ENCODE data around the gene CBARP. TPM values are rescaled to one million over a fixed set of nuclear protein-coding genes. Genes with fewer than 3 reads are reported as not detected.

Gene CBARP
- polyA plus RNA-seq, 2 donors = 0.95 to 1.3 TPM

- Histone ChIP-seq H3K4me1 (ENCODE audit: control insufficient read depth in 2 of 2, insufficient read depth in 2 of 2, low read length in 1 of 2) (peaks cover 12 to 44% of the 10 kb centered on the region in 2 donors), H3K4me3 (ENCODE audit: low read depth in 1 of 2, low read length in 2 of 2) (peak overlapping the region; percentile 5 to 9), H3K27me3 (ENCODE audit: control insufficient read depth in 1 of 2, insufficient read depth in 2 of 2, low read length in 2 of 2) (no peaks in the 10 kb centered on the region), H3K36me3 (ENCODE audit: control insufficient read depth in 2 of 2, insufficient read depth in 2 of 2, low read length in 1 of 2) (peaks cover 12 to 30% of the 10 kb centered on the region in 2 donors), H3K27ac (ENCODE audit: low read depth in 2 of 2, low read length in 1 of 2) (peak overlapping the region; percentile 94 to 98), H3K9me3 (ENCODE audit: control insufficient read depth in 2 of 2, insufficient read depth in 1 of 2, low read depth in 1 of 2, low read length in 1 of 2) (no peaks in the 10 kb centered on the region)
- 12 to 15% methylated on average over 17 of the region's 17 CpGs for WGBS, 2 donors
Measured at GRCh38 chr19:1259206-1259875, 21.5 kb upstream of the CBARP start.

GRCh38 chr19:1258707-1259205, 21.0 kb upstream of the CBARP start:
- H3K4me1 ChIP-seq (ENCODE audit: control insufficient read depth in 2 of 2, insufficient read depth in 2 of 2, low read length in 1 of 2) = peaks cover 18 to 47% of the 10 kb centered on the region in 2 donors
- H3K4me3 ChIP-seq (ENCODE audit: low read depth in 1 of 2, low read length in 2 of 2) = peak overlapping the region in 1 of 2 donors; percentile 5
- peaks cover 16 to 34% of the 10 kb centered on the region in 2 donors for H3K36me3 ChIP-seq (ENCODE audit: control insufficient read depth in 2 of 2, insufficient read depth in 2 of 2, low read length in 1 of 2)
- peak overlapping the region; percentile 94 to 98 for H3K27ac ChIP-seq (ENCODE audit: low read depth in 2 of 2, low read length in 1 of 2)
- H3K27me3 ChIP-seq (ENCODE audit: control insufficient read depth in 1 of 2, insufficient read depth in 2 of 2, low read length in 2 of 2) = no peaks in the 10 kb centered on the region
- WGBS, 2 donors = 10 to 19% methylated on average over 15 of the region's 15 CpGs
- no peaks in the 10 kb centered on the region for H3K9me3 ChIP-seq (ENCODE audit: control insufficient read depth in 2 of 2, insufficient read depth in 1 of 2, low read depth in 1 of 2, low read length in 1 of 2)

- no peak overlapping the region for H3K4me3 ChIP-seq (ENCODE audit: low read depth in 1 of 2, low read length in 2 of 2)
- H3K27me3 ChIP-seq (ENCODE audit: control insufficient read depth in 1 of 2, insufficient read depth in 2 of 2, low read length in 2 of 2) = no peaks in the 10 kb centered on the region
- H3K4me1 ChIP-seq (ENCODE audit: control insufficient read depth in 2 of 2, insufficient read depth in 2 of 2, low read length in 1 of 2) = peaks cover 19 to 52% of the 10 kb centered on the region in 2 donors
- WGBS, 2 donors = 56 to 66% methylated on average over 8 of the region's 8 CpGs
- peaks cover 16 to 34% of the 10 kb centered on the region in 2 donors for H3K36me3 ChIP-seq (ENCODE audit: control insufficient read depth in 2 of 2, insufficient read depth in 2 of 2, low read length in 1 of 2)
- H3K27ac ChIP-seq (ENCODE audit: low read depth in 2 of 2, low read length in 1 of 2) = peak overlapping the region; percentile 72 to 94
- no peaks in the 10 kb centered on the region for H3K9me3 ChIP-seq (ENCODE audit: control insufficient read depth in 2 of 2, insufficient read depth in 1 of 2, low read depth in 1 of 2, low read length in 1 of 2)
Measured at GRCh38 chr19:1258163-1258492, 20.3 kb upstream of the CBARP start.

DNA sequence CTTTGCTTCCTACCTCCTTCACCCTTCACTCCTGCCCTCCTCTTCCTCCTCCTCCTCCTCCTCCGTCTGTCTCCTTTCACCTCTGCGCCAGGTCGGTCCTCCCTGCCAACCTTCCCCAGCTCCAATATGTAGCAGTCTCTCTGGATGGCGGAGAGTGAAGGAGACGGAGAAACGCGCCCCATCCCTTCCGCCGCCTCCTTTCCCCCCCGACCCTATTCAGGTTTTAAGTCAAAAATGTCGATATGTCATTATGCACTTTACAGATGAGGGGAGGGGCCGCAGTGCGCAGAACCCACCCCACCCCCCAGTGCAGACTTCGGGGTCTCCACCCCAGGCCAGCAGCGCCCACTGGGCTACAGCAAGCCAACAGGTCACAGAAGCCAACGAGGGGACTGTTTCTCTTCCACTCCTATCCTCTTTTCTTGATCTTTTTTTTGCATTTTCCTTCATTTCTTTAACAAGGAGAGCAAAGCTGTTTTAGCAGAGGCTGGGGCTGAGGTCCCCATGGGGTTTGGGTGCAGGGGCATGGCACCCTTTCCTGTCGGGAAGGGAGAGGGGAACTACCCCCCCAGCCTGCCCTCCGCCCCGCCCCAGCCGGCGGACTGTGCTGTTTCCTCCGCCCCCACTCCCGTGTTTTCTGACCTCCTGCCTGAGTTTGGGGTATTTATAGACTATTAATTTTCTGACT, 19.8 kb upstream of the CBARP start:
- H3K4me3 ChIP-seq (ENCODE audit: low read depth in 1 of 2, low read length in 2 of 2) = no peak overlapping the region
- 52 to 64% methylated on average over 23 of the region's 23 CpGs for WGBS, 2 donors

DNA sequence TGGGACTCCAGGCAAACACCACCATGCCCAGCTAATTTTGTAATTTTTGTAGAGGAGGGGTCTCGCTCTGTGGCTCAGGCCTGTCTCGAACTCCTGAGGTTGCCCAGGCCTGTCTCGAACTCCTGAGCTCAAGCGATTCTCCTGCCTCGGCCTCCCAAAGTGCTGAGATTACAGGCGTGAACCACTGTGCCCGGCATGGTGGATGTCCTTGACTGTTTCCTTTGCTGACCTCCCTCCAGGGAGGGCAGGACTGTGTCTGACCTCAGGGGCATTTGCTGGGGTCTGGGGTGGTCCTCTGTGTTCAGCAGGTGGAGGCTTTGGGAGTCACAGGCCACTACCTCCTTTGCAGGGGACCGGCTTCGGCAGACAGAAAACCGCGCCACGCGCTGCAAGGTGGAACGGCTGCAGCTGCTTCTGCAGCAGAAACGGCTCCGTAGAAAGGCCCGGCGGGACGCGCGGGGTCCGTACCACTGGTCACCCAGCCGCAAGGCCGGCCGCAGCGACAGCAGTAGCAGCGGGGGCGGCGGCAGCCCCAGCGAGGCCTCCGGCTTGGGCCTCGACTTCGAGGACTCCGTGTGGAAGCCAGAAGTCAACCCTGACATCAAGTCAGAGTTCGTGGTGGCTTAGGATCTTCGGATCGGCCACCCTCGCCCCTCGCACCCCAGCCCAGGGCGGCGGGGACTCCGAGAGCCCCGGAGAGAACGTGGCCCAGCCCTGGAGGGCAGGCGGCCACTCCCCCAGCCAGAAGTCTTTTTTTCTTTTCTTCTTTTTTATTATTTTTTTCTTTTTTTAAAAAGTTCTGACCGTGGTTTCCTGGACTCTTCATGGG, 19.1 kb upstream of the CBARP start:
- Histone ChIP-seq H3K4me3 (ENCODE audit: low read depth in 1 of 2, low read length in 2 of 2) (no peak overlapping the region), H3K4me1 (ENCODE audit: control insufficient read depth in 2 of 2, insufficient read depth in 2 of 2, low read length in 1 of 2) (peaks cover 13 to 44% of the 10 kb centered on the region in 2 donors), H3K27me3 (ENCODE audit: control insufficient read depth in 1 of 2, insufficient read depth in 2 of 2, low read length in 2 of 2) (no peaks in the 10 kb centered on the region), H3K36me3 (ENCODE audit: control insufficient read depth in 2 of 2, insufficient read depth in 2 of 2, low read length in 1 of 2) (peaks cover 16 to 36% of the 10 kb centered on the region in 2 donors), H3K9me3 (ENCODE audit: control insufficient read depth in 2 of 2, insufficient read depth in 1 of 2, low read depth in 1 of 2, low read length in 1 of 2) (no peaks in the 10 kb centered on the region), H3K27ac (ENCODE audit: low read depth in 2 of 2, low read length in 1 of 2) (peak overlapping the region; percentile 72 to 94)
- 74 to 86% methylated on average over 44 to 46 of the region's 46 CpGs for WGBS, 2 donors

More for the DNA sequence above, 19.8 kb upstream of the CBARP start:
- Histone ChIP-seq H3K36me3 (ENCODE audit: control insufficient read depth in 2 of 2, insufficient read depth in 2 of 2, low read length in 1 of 2) (peaks cover 16 to 34% of the 10 kb centered on the region in 2 donors), H3K27me3 (ENCODE audit: control insufficient read depth in 1 of 2, insufficient read depth in 2 of 2, low read length in 2 of 2) (no peaks in the 10 kb centered on the region), H3K4me1 (ENCODE audit: control insufficient read depth in 2 of 2, insufficient read depth in 2 of 2, low read length in 1 of 2) (peaks cover 16 to 48% of the 10 kb centered on the region in 2 donors), H3K27ac (ENCODE audit: low read depth in 2 of 2, low read length in 1 of 2) (peak overlapping the region; percentile 72 to 94), H3K9me3 (ENCODE audit: control insufficient read depth in 2 of 2, insufficient read depth in 1 of 2, low read depth in 1 of 2, low read length in 1 of 2) (no peaks in the 10 kb centered on the region)

DNA sequence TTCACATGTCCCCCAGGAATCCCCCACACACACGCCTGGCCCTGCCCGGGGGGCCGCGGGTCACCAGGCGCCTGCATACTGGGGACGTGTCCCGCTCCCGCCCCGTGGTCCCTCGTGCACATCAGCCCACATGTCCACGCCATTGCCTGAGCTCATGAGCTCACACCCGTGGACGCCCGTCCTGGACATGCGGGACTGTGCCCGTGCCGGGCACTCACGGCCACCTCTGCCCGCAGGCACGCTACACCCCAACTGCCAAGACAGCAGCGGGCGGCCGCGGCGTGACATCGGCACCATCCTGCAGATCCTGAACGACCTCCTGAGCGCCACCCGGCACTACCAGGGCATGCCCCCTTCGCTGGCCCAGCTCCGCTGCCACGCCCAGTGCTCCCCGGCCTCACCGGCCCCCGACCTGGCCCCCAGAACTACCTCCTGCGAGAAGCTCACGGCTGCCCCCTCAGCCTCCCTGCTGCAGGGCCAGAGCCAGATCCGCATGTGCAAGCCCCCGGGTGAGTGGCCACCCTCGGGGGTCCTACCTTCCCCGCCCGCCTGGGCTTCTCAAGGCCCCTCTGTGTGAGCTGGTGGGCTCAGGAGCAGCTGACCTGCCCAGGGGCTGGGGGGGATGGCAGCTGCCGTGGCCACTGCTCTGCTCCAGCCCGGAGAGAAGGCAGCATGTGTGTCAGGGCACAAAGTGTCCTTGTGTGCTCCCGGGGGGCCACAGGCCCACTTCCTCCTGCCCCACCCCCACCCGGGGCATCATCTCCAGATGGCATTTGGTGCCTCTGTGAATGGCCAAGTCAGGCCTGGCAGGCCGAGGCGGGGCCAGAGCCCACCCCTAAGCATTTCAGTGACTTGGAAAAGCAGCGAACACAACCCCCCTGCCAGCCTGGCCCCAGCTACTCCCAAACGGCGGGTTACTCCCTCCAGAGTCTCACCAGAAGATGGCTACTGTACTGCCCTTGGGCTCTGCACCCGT, 17.7 kb upstream of the CBARP start:
- Histone ChIP-seq H3K27me3 (ENCODE audit: control insufficient read depth in 1 of 2, insufficient read depth in 2 of 2, low read length in 2 of 2) (no peaks in the 10 kb centered on the region), H3K4me3 (ENCODE audit: low read depth in 1 of 2, low read length in 2 of 2) (no peak overlapping the region), H3K36me3 (ENCODE audit: control insufficient read depth in 2 of 2, insufficient read depth in 2 of 2, low read length in 1 of 2) (peaks cover 16 to 39% of the 10 kb centered on the region in 2 donors), H3K9me3 (ENCODE audit: control insufficient read depth in 2 of 2, insufficient read depth in 1 of 2, low read depth in 1 of 2, low read length in 1 of 2) (no peaks in the 10 kb centered on the region), H3K4me1 (ENCODE audit: control insufficient read depth in 2 of 2, insufficient read depth in 2 of 2, low read length in 1 of 2) (peaks cover 12 to 37% of the 10 kb centered on the region in 2 donors), H3K27ac (ENCODE audit: low read depth in 2 of 2, low read length in 1 of 2) (peak overlapping the region; percentile 98 to 99)
- WGBS, 2 donors = 77 to 83% methylated on average over 50 to 52 of the region's 52 CpGs

DNA sequence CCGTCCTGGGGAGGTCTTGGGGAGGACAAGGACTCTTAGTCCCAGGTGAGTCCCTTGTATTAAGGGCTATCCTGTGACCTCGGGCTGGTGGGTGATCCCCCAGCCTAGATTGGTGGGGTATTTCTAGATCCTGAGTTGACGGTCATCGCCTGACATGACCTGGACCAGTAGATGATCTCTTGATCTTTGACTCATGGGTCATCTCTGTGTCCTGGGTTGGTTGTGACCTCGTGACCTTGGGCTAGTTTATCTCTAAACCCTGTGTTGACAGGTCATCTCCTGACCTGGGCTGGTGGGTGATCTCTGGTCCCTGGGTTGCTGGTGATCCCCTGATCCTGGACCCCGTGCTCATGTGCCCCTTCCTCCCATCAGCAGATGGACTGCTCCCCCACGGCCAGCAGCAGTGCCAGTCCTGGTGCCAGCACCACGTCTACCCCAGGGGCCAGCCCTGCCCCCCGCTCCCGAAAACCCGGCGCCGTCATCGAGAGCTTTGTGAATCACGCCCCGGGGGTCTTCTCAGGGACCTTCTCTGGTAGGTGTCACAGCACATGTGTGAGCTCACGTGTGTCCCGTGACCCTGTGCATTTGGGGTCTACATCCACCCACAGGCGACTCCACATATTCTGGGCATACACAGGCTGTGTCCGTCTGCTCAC, 16.9 kb upstream of the CBARP start:
- peaks cover 16 to 39% of the 10 kb centered on the region in 2 donors for H3K36me3 ChIP-seq (ENCODE audit: control insufficient read depth in 2 of 2, insufficient read depth in 2 of 2, low read length in 1 of 2)
- H3K4me3 ChIP-seq (ENCODE audit: low read depth in 1 of 2, low read length in 2 of 2) = no peak overlapping the region
- no peaks in the 10 kb centered on the region for H3K9me3 ChIP-seq (ENCODE audit: control insufficient read depth in 2 of 2, insufficient read depth in 1 of 2, low read depth in 1 of 2, low read length in 1 of 2)
- WGBS, 2 donors = 73 to 78% methylated on average over 20 of the region's 20 CpGs
- peaks cover 12 to 32% of the 10 kb centered on the region in 2 donors for H3K4me1 ChIP-seq (ENCODE audit: control insufficient read depth in 2 of 2, insufficient read depth in 2 of 2, low read length in 1 of 2)
- H3K27me3 ChIP-seq (ENCODE audit: control insufficient read depth in 1 of 2, insufficient read depth in 2 of 2, low read length in 2 of 2) = no peaks in the 10 kb centered on the region
- H3K27ac ChIP-seq (ENCODE audit: low read depth in 2 of 2, low read length in 1 of 2) = peak overlapping the region; percentile 98 to 99

- Histone ChIP-seq H3K4me3 (ENCODE audit: low read depth in 1 of 2, low read length in 2 of 2) (peak overlapping the region in 1 of 2 donors; percentile 13), H3K36me3 (ENCODE audit: control insufficient read depth in 2 of 2, insufficient read depth in 2 of 2, low read length in 1 of 2) (peaks cover 16 to 39% of the 10 kb centered on the region in 2 donors)
Measured at GRCh38 chr19:1254081-1254527, 16.3 kb upstream of the CBARP start.

More at GRCh38 chr19:1254081-1254527, 16.3 kb upstream of the CBARP start:
- H3K9me3 ChIP-seq (ENCODE audit: control insufficient read depth in 2 of 2, insufficient read depth in 1 of 2, low read depth in 1 of 2, low read length in 1 of 2) = no peaks in the 10 kb centered on the region
- peak overlapping the region; percentile 98 to 99 for H3K27ac ChIP-seq (ENCODE audit: low read depth in 2 of 2, low read length in 1 of 2)
- WGBS, 2 donors = 52 to 66% methylated on average over 37 of the region's 37 CpGs
- H3K27me3 ChIP-seq (ENCODE audit: control insufficient read depth in 1 of 2, insufficient read depth in 2 of 2, low read length in 2 of 2) = no peaks in the 10 kb centered on the region
- peaks cover 8 to 27% of the 10 kb centered on the region in 2 donors for H3K4me1 ChIP-seq (ENCODE audit: control insufficient read depth in 2 of 2, insufficient read depth in 2 of 2, low read length in 1 of 2)

Data from esophagus (tissue), 2 donors.